MM.1S (cell line): ENCODE results near the gene LRRC42.

Experiments used
- CTCF ChIP-seq: fragments of 300-600 bp; sonication (generic); IDR thresholded peaks from 2 replicates; pipeline ENCODE4 v1.5.1; 2016; ENCODE audit warnings: antibody characterized with exemption, low read length, mixed read lengths
- EZH2 ChIP-seq: fragments of 300-600 bp; sonication (generic); optimal IDR thresholded peaks from 2 replicates; pipeline ENCODE3; 2017; ENCODE audit warnings: low read depth, mild to moderate bottlenecking, antibody characterized with exemption, low read length, mixed read lengths

- TF ChIP-seq CTCF: no peak
- TF ChIP-seq EZH2: no peak
Observed at GRCh38 chr1:53984726-53985125, 38.6 kb downstream of the LRRC42 start.
